Neural cell (in vitro differentiated cells): ENCODE data around the gene TMEFF2. TPM values are rescaled to one million over a fixed set of nuclear protein-coding genes. Genes with fewer than 3 reads are reported as not detected.

ENCODE experiments used
- H2AFZ ChIP-seq: fragments of 200-600, 300-800 bp; sonication (generic), shearing (Covaris generic); 2 replicates; pipeline ENCODE4 v1.6.0; 2014; ENCODE audit warnings: low read depth, mild to moderate bottlenecking, antibody characterized with exemption, low read length, moderate library complexity
- H3F3A ChIP-seq: fragments of 200-600 bp; shearing (Covaris generic); 2 replicates; pipeline ENCODE4 v1.6.1; 2016; ENCODE audit warnings: mild to moderate bottlenecking, moderate library complexity, mixed read lengths, antibody characterized with exemption, low read length; ENCODE audit not compliant: insufficient read depth, poor library complexity, severe bottlenecking
- H3K27ac ChIP-seq: fragments of 200-600, 300-800 bp; sonication (generic), shearing (Covaris generic); 2 replicates; pipeline ENCODE4 v1.5.1; 2014; ENCODE audit warnings: mild to moderate bottlenecking, low read length, moderate library complexity
- H3K27me3 ChIP-seq: fragments of 300-800, 200-600 bp; sonication (generic), shearing (Covaris generic); 2 replicates; pipeline ENCODE4 v1.6.0; 2014; ENCODE audit warnings: mild to moderate bottlenecking, low read depth, low read length, moderate library complexity; ENCODE audit not compliant: insufficient read depth
- H3K36me3 ChIP-seq: fragments of 300-800, 200-600 bp; sonication (generic), shearing (Covaris generic); 2 replicates; pipeline ENCODE4 v1.5.1; 2014; ENCODE audit warnings: mild to moderate bottlenecking, antibody characterized with exemption, low read length, moderate library complexity; ENCODE audit not compliant: insufficient read depth
- H3K4me2 ChIP-seq: fragments of 300-800, 200-600 bp; sonication (generic), shearing (Covaris generic); 2 replicates; pipeline ENCODE4 v1.6.0; 2014; ENCODE audit warnings: mild to moderate bottlenecking, low read length
- H3K4me3 ChIP-seq: fragments of 300-800, 200-600 bp; sonication (generic), shearing (Covaris generic); 2 replicates; pipeline ENCODE4 v1.5.1; 2014; ENCODE audit warnings: mild to moderate bottlenecking, low read length, moderate library complexity
- H3K79me2 ChIP-seq: fragments of 200-600 bp; shearing (Covaris generic); replicated peaks from 2 replicates; pipeline ENCODE4 v1.6.0; 2014; ENCODE audit warnings: mild to moderate bottlenecking, low read length, moderate library complexity; ENCODE audit not compliant: insufficient read depth
- H3K9ac ChIP-seq: fragments of 300-800, 200-600 bp; sonication (generic), shearing (Covaris generic); 2 replicates; pipeline ENCODE4 v1.6.1; 2016; ENCODE audit warnings: mild to moderate bottlenecking, low read length, mixed read lengths
- H3K9me2 ChIP-seq: fragments of 200-600 bp; shearing (Covaris generic); 2 replicates; pipeline ENCODE4 v1.6.1; 2016; ENCODE audit warnings: mild to moderate bottlenecking, low read length, mixed read lengths; ENCODE audit not compliant: insufficient read depth
- H3K9me3 ChIP-seq: fragments of 200-600, 300-800 bp; sonication (generic), shearing (Covaris generic); 2 replicates; pipeline ENCODE4 v1.6.1; 2016; ENCODE audit warnings: mild to moderate bottlenecking, mixed run types, low read length, moderate library complexity, mixed read lengths
- H4K20me1 ChIP-seq: fragments of 200-600 bp; shearing (Covaris generic); 2 replicates; pipeline ENCODE4 v1.6.1; 2016; ENCODE audit warnings: mild to moderate bottlenecking, mixed run types; ENCODE audit not compliant: insufficient read depth
- EP300 ChIP-seq: fragments of 450-650 bp; conservative IDR thresholded peaks from 2 replicates; pipeline ENCODE4 v1.6.1; 2014; ENCODE audit warnings: antibody characterized with exemption, mild to moderate bottlenecking, moderate library complexity; ENCODE audit not compliant: poor library complexity, severe bottlenecking
- EZH2 ChIP-seq: fragments of 200-600, 300-800 bp; shearing (Covaris generic), sonication (generic); IDR thresholded peaks from 2 replicates; pipeline ENCODE4 v1.6.1; 2014; ENCODE audit warnings: antibody characterized with exemption, low read length, borderline replicate concordance, mild to moderate bottlenecking; ENCODE audit not compliant: insufficient read depth, poor library complexity, severe bottlenecking
- MXI1 ChIP-seq: fragments of 450-650 bp; conservative IDR thresholded peaks from 2 replicates; pipeline ENCODE4 v1.6.1; 2014; ENCODE audit warnings: antibody characterized with exemption, mild to moderate bottlenecking; ENCODE audit not compliant: poor library complexity, severe bottlenecking
- POLR2AphosphoS5 ChIP-seq: IDR thresholded peaks from 2 replicates; pipeline ENCODE4 v1.6.1; 2012
- RAD21 ChIP-seq: fragments of 450-650 bp; conservative IDR thresholded peaks from 2 replicates; pipeline ENCODE4 v1.6.1; 2014; ENCODE audit warnings: antibody characterized with exemption, mild to moderate bottlenecking, moderate library complexity
- SMC3 ChIP-seq: fragments of 450-650 bp; conservative IDR thresholded peaks from 2 replicates; pipeline ENCODE4 v1.6.1; 2014; ENCODE audit warnings: antibody characterized with exemption, mild to moderate bottlenecking, moderate library complexity; ENCODE audit not compliant: poor library complexity
- TAF1 ChIP-seq: IDR thresholded peaks from 2 replicates; pipeline ENCODE4 v1.6.1; 2012; ENCODE audit warnings: low read depth
- polyA plus RNA-seq: library from polyadenylated mRNA; depleted of rRNA; stranded (reverse); fragments of >200 nt; gene quantifications from 2 replicates; pipeline ENCODE4 v1.2.3, GENCODE V29; 2014
- TF ChIP-seq, protein P1 (sequence below): fragments of 450-650 bp; IDR thresholded peaks from 2 replicates; pipeline ENCODE4 v1.5.1; 2014; ENCODE audit warnings: antibody characterized with exemption, mild to moderate bottlenecking, moderate library complexity; ENCODE audit not compliant: poor library complexity, severe bottlenecking
- TF ChIP-seq, protein P2 (sequence below): IDR thresholded peaks from 2 replicates; pipeline ENCODE4 v1.6.1; 2012; ENCODE audit warnings: borderline replicate concordance

TMEFF2 gene
- polyA plus RNA-seq, 1 donor from 2014 or later = 24.6 TPM

DNA sequence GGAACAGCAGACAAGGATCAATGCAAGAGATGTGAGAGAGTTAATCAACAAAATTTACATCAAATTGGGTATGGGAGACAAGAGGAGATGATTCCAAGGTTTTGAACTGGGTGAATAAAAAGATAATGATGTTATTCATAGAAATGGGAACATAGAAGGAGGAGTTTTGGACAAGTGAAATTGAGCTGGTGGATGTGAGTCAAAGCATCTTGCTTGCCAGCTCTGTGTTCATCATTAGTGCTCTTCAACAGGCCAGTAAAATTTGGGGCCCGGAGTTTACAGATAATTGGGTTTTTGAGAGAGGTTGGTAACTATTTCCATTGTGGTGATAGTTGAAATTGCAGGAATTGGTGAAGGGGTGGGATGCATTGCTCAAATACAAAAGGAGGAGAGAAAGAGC, 277.9 kb downstream of the TMEFF2 start:
- no peak for TF ChIP-seq EZH2
- TF ChIP-seq MXI1 = no peak
- no peak for TF ChIP-seq TAF1
- Histone ChIP-seq H4K20me1 (no peaks in the 10 kb centered on the region), H3K9me3 (no peaks in the 10 kb centered on the region), H3K27me3 (no peaks in the 10 kb centered on the region), H3F3A (peaks cover 3% of the 10 kb centered on the region), H3K9ac (no peak overlapping the region), H3K36me3 (no peaks in the 10 kb centered on the region), H3K4me3 (no peak overlapping the region), H3K4me2 (no peak overlapping the region), H3K9me2 (no peaks in the 10 kb centered on the region), H3K79me2 (no peaks in the 10 kb centered on the region), H2AFZ (no peak overlapping the region), H3K27ac (no peak overlapping the region)

DNA sequence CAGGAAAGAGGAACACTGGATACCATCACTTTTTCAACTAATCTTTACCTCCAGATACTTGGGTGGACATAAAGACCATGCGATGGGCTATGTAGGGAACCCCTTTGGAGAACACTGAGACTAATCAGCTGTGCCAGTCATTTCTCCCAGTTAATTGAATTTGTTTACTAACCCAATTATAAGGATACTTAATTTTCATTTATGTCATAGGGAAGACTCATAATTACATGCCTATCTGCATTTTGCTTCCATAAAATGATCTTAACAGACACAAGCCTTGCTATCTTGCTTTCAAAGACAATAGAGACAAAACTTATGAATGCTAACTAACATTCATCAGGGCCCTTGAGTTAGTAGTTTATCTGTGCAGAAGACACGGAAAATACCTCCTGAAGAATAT, 279.0 kb downstream of the TMEFF2 start:
- H3K36me3 ChIP-seq = no peaks in the 10 kb centered on the region
- no peak overlapping the region for H3K9ac ChIP-seq
- H3K27ac ChIP-seq = no peak overlapping the region
- H3K79me2 ChIP-seq = no peaks in the 10 kb centered on the region
- no peak overlapping the region for H3K4me3 ChIP-seq
- H3K9me2 ChIP-seq = no peaks in the 10 kb centered on the region
- peaks cover 3% of the 10 kb centered on the region for H3F3A ChIP-seq
- no peak overlapping the region for H3K4me2 ChIP-seq
- H4K20me1 ChIP-seq = no peaks in the 10 kb centered on the region
- H2AFZ ChIP-seq = no peak overlapping the region
- no peaks in the 10 kb centered on the region for H3K9me3 ChIP-seq
- TF ChIP-seq RAD21 (no peak), SMC3 (no peak), MXI1 (no peak), POLR2AphosphoS5 (no peak), EP300 (no peak), EZH2 (no peak), TAF1 (no peak)
- TF ChIP-seq, protein P1, sequence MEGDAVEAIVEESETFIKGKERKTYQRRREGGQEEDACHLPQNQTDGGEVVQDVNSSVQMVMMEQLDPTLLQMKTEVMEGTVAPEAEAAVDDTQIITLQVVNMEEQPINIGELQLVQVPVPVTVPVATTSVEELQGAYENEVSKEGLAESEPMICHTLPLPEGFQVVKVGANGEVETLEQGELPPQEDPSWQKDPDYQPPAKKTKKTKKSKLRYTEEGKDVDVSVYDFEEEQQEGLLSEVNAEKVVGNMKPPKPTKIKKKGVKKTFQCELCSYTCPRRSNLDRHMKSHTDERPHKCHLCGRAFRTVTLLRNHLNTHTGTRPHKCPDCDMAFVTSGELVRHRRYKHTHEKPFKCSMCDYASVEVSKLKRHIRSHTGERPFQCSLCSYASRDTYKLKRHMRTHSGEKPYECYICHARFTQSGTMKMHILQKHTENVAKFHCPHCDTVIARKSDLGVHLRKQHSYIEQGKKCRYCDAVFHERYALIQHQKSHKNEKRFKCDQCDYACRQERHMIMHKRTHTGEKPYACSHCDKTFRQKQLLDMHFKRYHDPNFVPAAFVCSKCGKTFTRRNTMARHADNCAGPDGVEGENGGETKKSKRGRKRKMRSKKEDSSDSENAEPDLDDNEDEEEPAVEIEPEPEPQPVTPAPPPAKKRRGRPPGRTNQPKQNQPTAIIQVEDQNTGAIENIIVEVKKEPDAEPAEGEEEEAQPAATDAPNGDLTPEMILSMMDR = no peak
- TF ChIP-seq, protein P2, sequence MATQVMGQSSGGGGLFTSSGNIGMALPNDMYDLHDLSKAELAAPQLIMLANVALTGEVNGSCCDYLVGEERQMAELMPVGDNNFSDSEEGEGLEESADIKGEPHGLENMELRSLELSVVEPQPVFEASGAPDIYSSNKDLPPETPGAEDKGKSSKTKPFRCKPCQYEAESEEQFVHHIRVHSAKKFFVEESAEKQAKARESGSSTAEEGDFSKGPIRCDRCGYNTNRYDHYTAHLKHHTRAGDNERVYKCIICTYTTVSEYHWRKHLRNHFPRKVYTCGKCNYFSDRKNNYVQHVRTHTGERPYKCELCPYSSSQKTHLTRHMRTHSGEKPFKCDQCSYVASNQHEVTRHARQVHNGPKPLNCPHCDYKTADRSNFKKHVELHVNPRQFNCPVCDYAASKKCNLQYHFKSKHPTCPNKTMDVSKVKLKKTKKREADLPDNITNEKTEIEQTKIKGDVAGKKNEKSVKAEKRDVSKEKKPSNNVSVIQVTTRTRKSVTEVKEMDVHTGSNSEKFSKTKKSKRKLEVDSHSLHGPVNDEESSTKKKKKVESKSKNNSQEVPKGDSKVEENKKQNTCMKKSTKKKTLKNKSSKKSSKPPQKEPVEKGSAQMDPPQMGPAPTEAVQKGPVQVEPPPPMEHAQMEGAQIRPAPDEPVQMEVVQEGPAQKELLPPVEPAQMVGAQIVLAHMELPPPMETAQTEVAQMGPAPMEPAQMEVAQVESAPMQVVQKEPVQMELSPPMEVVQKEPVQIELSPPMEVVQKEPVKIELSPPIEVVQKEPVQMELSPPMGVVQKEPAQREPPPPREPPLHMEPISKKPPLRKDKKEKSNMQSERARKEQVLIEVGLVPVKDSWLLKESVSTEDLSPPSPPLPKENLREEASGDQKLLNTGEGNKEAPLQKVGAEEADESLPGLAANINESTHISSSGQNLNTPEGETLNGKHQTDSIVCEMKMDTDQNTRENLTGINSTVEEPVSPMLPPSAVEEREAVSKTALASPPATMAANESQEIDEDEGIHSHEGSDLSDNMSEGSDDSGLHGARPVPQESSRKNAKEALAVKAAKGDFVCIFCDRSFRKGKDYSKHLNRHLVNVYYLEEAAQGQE = no peak
- no peaks in the 10 kb centered on the region for H3K27me3 ChIP-seq

DNA sequence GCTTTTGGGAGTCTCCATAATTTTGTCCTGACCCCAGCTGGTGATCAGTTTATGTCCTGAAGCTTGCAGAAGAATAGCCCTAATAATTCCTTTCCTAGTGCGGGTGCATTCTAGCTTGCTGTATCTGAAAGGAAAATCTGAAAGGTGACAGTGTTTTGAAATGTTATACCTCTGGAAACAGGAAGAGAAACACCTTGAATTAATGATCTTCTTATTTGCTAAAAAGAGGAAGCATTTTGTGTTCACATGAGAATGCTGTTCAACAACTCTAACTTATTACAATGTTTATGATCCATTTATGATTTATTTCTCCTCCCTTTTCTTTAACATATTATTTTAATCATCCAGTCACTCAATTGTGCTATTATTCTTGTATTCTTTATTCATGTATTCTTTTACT, 280.9 kb downstream of the TMEFF2 start:
- Histone ChIP-seq H3F3A (no peaks in the 10 kb centered on the region), H3K9me3 (no peaks in the 10 kb centered on the region), H3K27me3 (no peaks in the 10 kb centered on the region), H3K9me2 (no peaks in the 10 kb centered on the region), H3K27ac (no peak overlapping the region), H3K4me2 (no peak overlapping the region), H2AFZ (no peak overlapping the region), H4K20me1 (no peaks in the 10 kb centered on the region), H3K4me3 (no peak overlapping the region), H3K36me3 (no peaks in the 10 kb centered on the region), H3K79me2 (no peaks in the 10 kb centered on the region), H3K9ac (no peak overlapping the region)
- no peak for TF ChIP-seq TAF1
- TF ChIP-seq POLR2AphosphoS5 = no peak
- TF ChIP-seq EP300 = no peak
- no peak for TF ChIP-seq MXI1
- TF ChIP-seq RAD21 = no peak
- TF ChIP-seq, protein P2 = no peak
- TF ChIP-seq, protein P1 = no peak
- TF ChIP-seq EZH2 = no peak
- TF ChIP-seq SMC3 = no peak
